Stimulated activated CD4-positive, alpha-beta T cell treated with anti-CD3 and anti-CD28 coated beads, Interleukin-15, amount 100 ng/mL, for 48 hours (primary cell): ENCODE data around the gene NRAS.

Experiments used
- DNase-seq, 2 donors: peaks; one replicate each; pipeline ENCODE4 v3.0.0-alpha.2; 2020; ENCODE audit warnings: low read depth in 2 of 2

NRAS gene

GRCh38 chr1:114728553-114728952 is 12.0 kb upstream of the NRAS start:
- DNase-seq: no peak

GRCh38 chr1:114725230-114725629 is 8.7 kb upstream of the NRAS start:
- no peak for DNase-seq

DNA sequence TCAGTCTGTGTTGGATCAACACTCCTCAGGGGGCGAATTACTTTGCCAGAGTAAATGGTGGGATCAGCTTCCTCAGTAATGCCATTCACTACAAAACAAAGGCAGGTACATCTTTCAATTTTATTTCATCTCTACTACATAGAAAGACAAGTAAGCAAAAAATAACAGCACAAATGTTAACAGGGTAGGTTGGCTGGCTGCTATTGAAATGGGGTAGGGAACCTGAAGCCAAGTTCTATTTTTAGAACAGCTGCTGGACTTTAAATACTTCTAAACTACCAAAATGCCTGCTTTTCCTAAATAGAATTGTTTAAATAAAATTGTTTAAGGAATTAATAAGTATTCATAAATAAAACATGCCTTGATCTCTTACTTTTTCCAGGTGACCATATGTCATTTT is 7.3 kb upstream of the NRAS start:
- DNase-seq: no peak

GRCh38 chr1:114723457-114723856 is 6.9 kb upstream of the NRAS start:
- DNase-seq: no peak

- no peak for DNase-seq
Observed at GRCh38 chr1:114720492-114720891, 3.9 kb upstream of the NRAS start.

DNA sequence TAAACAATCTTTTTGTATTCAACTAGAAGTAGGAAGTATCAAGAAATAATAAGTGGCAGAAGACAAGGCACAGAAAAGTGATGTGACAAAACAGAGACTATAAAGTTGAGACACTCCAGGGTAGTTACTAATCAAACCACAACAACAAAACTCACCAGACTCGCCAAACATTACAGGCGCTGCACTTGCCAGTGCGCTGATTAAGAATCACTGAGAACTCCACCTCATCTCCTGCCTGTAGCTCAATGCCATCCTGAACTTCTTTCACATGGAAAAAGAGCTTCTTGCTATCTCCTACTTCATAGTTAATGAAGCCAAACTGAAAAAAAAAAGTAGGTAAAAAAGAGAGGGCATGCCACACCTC is 2.8 kb upstream of the NRAS start:
- no peak for DNase-seq

DNA sequence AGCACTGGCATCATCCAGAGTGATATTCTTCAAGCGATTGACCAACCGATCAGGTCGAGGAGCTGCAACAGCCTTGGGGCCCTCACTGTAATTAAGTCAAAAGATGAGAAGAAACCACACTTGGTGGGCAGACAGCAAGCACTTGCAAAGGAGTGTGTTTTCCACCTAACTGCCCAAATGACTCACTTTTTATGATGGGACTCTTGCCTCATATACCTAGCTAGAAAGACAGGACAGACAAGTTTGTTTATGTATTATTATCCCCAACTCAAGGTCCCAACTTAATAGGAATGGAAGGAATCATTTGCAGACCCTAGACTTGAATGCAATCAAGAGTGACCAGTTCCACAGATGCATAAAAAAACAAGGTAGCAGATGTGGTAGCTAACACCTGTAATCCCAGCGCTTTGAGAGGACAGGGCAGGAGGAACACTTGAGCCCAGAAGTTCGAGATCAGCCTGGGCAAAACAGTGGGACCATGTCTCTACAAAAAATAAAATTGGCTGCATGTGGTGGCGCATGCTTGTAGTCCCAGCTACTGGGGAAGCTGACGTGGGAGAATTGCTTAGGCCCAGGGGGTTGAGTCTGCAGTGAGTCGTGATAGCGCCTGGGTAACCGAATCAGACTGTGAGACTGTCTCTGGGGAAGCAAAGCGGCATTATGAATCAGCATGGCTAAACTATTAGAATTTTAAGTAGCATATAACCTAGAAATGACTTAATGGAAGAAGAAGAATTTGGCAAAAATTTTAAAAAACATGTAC is 2.3 kb upstream of the NRAS start:
- DNase-seq: peak in 1 of 2 donors; percentile 11

- DNase-seq: no peak
Observed at GRCh38 chr1:114715952-114716303, 643 bp downstream of the NRAS start.

DNA sequence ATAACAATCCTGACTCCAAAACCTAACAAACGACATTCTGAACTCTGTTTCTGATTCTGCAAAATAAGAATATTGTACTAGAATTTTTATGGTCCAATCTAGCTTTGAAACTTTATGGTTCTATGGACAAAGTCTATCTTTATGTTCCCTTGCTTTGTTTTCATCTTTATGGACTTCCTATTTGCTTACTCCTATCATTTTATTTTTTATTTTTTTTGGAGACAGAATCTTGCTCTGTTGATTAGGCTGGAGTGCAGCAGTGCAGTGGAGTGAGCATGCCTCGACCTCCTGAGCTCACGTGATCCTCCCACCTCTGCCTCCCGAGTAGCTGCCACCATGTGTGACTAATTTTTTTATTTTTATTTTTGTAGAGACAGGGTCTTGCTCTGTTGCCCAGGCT is 3.6 kb downstream of the NRAS start:
- no peak for DNase-seq

- no peak for DNase-seq
Observed at GRCh38 chr1:114710360-114710759, 6.2 kb downstream of the NRAS start.

DNA sequence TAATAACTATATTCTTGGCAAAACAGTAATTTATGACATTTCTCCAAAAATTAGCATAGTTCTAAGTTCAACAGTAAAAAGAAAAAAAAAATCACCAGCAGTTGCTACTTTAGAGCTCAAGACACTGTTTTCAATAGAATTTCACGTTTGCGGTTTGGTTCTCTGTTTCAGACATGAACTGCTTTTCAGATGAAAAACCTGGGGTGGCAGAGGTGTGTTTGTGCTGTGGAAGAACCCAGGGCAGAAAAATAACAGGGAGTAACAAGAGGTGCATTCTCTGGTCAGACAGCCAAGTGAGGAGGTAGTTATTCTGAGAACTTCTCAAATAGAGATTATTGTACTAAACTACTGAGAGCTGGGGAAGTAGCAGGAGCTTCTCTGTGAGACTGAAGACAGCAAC is 9.0 kb downstream of the NRAS start:
- no peak for DNase-seq

DNA sequence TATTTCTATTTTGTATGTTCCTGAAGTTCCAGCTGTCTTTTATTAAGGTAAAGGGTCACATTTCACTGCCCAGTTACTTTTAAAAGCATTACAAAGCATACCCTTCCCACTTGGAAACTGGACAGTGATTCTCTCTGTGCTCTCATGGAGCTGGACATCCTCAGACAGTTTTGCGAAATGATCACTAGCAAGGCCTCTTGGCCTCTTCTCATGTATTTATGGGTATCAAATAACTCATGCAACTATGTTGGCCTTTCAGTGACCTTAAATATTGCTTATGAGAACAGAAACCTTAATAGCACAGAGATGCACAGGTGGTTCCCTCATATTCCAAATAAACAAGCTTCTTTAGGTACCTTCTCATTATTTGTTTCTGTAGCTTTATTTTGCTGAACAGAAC is 13.3 kb downstream of the NRAS start:
- DNase-seq: no peak

GRCh38 chr1:114702737-114703136 is 13.8 kb downstream of the NRAS start:
- DNase-seq: no peak

DNA sequence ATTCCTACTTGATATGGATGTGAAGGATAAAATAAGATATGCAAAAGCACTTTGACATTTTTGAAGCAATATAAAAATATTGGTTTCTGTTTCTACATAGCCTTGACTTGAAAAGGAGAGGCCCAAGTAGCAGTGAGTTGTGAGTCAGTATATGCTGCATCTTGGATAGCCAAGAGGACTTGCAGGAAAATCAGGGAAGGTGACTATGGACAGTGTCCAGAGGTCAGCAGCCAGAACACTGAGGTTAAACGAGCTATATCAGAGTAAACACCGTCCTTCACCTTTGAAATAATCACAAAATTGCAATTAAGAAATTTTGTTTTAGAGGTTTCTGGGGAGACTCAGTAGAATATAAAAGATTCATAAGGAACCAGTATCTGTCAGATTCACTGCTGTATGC is 14.6 kb downstream of the NRAS start:
- no peak for DNase-seq

DNA sequence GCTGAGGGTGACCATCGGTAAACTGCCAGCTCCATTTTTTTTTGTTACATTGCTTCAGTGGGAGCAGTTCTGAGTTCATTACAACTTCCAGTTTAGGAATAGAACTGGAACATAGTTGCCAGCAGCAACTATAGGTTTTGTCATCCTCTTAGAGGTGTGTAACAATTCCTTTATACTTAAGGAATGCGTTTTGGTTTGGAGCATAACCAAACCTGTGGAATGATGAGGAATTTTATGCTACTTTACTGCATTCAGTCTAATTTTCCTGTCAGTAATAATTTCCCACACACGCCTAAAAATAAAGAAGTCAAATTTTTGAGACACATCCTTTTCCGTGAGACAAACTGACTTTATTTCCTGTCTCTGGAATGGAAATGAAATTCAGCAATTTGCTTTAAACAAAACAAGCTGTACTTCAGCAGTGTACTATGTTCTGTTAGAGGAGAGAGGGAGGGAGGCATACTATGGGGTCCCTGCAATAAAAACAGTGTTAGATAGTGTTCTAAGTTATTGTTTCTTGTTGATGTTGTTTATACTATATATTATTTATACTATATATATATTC is 16.5 kb downstream of the NRAS start:
- no peak for DNase-seq

DNA sequence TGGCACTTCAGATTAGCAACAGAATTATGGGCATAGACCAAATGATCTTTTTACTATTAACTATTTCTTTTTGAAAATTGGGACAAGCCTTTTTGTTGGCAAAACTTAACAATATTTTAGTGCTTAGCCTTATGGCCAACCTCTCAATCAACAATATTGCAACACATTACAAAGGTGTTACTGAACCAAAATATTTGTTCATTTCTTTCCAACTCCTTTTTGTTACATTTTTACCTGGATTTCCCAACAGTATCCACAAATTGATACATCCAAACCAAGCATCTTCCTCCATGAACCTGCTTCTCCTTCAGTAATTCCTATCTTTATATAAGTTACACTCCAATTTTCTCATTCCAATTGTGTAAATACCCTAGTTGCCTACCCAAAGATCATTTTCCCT is 19.8 kb downstream of the NRAS start:
- DNase-seq: no peak

GRCh38 chr1:114695430-114696058 is 21.0 kb downstream of the NRAS start, which contains the start of gene AMPD1:
Gene AMPD1, minus strand, starts transcription at chr1:114695546. Its CDS starts 75 bp downstream, at chr1:114695471.
- DNase-seq: no peak

DNA sequence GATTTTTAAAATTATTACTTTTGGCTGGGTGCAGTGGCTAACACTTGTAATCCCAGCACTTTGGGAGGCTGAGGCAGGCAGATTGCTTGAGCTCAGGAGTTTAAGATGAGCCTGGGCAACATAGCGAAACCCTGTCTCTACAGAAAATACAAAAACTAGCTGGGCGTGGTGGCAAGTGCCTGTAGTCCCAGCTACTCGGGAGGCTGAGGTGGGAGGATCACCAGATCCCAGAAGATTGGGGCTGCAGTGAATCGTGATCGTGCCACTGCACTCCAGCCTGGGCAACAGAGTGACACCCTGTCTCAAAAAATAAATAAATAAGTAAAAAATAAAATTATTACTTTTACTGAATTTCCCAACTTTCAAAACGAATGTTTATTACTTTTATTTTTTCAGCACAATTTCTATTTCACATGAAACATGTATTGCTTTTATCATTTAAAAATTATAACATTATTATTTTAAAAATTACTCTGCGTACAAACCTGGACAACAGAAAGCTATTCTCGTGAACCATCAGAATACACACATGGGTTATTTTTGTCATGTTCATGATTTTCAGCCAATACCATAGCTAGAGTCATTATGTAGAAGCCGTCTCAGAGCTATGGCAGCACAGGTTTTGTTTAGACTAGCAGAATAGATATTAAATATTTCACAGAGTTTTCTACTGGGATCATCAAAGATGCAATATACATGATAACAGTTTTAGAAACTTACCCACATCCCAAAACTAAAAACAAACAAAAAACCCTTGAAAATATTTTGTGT is 21.8 kb downstream of the NRAS start:
- no peak for DNase-seq

- DNase-seq: no peak
Observed at GRCh38 chr1:114692947-114693346, 23.6 kb downstream of the NRAS start.

DNA sequence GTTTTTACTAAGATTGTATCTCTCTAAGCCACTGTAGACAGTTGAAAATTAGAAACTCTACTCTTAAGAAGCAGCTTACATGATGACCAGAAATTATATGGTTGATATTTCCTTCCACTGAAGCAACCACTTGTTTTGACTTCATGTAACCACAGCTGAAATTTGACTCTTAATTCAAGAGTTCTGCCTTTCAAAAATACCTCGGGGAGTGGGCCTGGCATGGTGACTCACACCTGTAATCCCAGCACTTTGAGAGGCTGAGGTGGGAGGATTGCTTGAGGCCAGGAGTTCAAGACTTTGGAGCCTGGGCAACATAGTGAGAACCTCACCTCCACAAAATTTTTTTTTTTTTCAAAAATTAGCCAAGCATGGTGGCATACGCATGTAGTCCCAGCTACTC is 25.5 kb downstream of the NRAS start:
- DNase-seq: no peak

- DNase-seq: no peak
Observed at GRCh38 chr1:114690148-114690547, 26.4 kb downstream of the NRAS start.

GRCh38 chr1:114688526-114688925 is 28.0 kb downstream of the NRAS start:
- DNase-seq: no peak

DNA sequence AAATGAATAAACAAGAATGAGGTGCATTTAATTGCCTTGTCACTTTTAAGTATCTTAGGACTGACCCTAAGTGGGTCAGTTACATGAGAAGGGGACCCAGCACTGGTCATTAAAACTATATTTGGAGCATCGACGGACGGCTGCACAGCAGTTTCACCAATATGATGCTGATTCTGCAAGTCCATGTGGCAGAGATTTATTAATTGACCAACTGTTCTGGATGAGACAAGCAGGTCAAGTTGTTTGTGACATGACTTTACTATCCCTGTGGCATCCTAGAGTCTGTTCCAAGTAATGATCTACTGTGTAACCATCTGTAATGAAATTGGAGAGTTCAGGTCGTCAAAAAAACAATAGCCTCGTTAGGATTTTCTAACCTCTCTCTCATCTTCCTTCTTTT is 30.7 kb downstream of the NRAS start:
- no peak for DNase-seq
